ENCODE results near the gene KRT5.
A peak's percentile ranks its signal among the peaks of the same experiment; 100 is the strongest.
"Not testable (repeated sequence)": the region's sequence is repeated elsewhere in the genome, so short reads cannot be mapped to it uniquely, and the experiment has no call there.

Gene KRT5

DNA sequence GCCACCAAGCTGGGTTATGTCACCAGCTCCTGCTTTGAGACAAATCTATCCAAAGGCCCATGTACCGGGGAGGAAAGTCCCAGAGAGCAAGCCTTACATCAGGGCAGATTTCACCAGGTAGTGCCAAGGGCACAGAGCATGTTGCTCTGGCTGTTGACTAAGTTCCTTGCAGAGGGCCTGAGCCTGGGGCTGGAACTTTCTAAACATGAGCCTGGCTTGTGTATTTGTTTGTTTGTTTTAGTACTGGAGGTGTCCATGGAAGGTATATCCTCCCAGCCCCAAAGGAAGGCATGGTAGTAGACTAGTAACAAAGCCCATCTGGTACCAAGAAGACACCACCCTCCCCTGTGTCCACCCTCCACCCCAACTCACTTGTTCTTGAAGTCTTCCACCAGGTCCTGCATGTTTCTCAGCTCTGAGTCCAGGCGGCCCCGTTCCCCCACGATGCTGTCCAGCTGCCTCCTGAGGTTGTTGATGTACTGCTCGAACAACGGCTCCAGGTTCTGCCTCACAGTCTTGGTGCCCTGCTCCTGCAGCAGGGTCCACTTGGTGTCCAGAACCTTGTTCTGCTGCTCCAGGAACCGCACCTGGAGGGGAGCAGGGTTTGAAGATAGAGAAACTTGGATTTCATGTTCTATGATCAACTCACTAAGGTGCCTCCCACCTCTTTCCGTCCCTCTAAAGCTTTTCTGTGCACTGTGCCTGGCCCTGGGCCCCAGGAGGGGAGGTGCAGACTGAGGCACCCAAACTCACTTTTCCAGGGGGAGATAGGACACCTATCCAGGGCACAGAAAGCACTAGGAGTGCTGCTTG, 1.4 kb downstream of the KRT5 start:
- Mint-ChIP-seq H3K27me3 (no peaks in the 10 kb centered on the region), H3K4me3 (no peak overlapping the region), H3K9me3 (no peaks in the 10 kb centered on the region), H3K36me3 (ENCODE audit: low read depth) (no peaks in the 10 kb centered on the region), H3K27ac (no peak overlapping the region), H3K4me1 (no peaks in the 10 kb centered on the region)
- ATAC-seq: no peak
- no peak for DNase-seq

DNA sequence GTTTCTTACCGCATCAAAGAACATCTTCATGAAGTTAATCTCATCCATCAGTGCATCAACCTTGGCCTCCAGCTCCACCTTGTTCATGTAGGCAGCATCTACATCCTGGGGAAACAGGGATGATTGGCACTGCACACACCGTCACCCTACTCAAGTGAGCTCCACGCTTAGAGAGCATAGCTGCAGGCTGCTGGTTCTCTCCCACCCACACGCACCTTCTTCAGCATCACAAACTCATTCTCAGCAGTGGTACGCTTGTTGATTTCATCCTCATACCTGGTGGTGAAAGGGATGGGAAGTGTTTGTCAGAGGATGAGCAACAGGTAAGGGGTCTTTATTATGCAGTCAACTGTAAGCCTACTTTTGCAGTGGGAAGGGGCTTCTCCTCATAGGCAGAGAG, 2.3 kb downstream of the KRT5 start:
- no peak for DNase-seq
- Mint-ChIP-seq H3K9me3 (no peaks in the 10 kb centered on the region), H3K4me1 (no peaks in the 10 kb centered on the region), H3K27me3 (peaks cover 3% of the 10 kb centered on the region), H3K27ac (no peak overlapping the region), H3K4me3 (no peak overlapping the region), H3K36me3 (ENCODE audit: low read depth) (no peaks in the 10 kb centered on the region)
- ATAC-seq: no peak

DNA sequence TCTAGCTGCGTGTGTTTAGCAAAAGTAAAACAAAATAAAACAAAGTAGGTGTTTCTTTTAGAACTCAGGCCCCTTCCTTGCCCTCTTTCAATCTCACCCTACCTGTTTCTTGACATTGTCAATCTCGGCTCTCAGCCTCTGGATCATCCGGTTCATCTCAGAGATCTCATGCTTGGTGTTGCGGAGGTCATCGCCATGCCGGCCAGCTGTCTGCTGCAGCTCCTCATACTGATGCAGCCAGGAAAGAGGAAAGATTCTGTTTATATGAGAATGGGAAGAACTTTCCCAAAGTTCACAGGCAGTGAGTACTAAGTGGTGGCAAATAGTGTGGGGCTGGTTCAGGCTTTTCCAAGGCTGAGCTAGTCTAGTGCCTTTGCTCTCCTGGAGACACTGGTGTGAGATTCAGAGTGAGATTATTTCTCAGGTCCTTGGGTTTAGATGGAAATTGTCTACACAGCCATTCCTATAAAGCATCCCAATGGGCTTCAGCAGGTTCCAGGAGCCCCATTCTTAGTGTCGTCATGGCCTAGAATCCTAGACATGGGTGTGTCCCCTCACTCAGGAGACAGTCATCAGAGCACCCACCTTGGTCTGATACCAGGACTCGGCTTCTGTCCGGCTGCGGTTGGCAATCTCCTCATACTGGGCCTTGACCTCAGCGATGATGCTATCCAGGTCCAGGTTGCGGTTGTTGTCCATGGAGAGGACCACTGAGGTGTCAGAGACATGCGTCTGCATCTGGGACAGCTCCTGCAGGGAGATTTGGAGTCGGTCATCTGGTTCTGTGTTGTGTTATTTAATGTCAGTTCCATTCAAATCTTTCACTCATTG, 3.0 kb downstream of the KRT5 start:
- H3K36me3 Mint-ChIP-seq (ENCODE audit: low read depth): no peaks in the 10 kb centered on the region
- H3K9me3 Mint-ChIP-seq: no peaks in the 10 kb centered on the region
- H3K27me3 Mint-ChIP-seq: peaks cover 7% of the 10 kb centered on the region
- no peak for ATAC-seq
- H3K27ac Mint-ChIP-seq: no peak overlapping the region
- no peak overlapping the region for H3K4me3 Mint-ChIP-seq
- no peak for DNase-seq
- H3K4me1 Mint-ChIP-seq: no peaks in the 10 kb centered on the region

DNA sequence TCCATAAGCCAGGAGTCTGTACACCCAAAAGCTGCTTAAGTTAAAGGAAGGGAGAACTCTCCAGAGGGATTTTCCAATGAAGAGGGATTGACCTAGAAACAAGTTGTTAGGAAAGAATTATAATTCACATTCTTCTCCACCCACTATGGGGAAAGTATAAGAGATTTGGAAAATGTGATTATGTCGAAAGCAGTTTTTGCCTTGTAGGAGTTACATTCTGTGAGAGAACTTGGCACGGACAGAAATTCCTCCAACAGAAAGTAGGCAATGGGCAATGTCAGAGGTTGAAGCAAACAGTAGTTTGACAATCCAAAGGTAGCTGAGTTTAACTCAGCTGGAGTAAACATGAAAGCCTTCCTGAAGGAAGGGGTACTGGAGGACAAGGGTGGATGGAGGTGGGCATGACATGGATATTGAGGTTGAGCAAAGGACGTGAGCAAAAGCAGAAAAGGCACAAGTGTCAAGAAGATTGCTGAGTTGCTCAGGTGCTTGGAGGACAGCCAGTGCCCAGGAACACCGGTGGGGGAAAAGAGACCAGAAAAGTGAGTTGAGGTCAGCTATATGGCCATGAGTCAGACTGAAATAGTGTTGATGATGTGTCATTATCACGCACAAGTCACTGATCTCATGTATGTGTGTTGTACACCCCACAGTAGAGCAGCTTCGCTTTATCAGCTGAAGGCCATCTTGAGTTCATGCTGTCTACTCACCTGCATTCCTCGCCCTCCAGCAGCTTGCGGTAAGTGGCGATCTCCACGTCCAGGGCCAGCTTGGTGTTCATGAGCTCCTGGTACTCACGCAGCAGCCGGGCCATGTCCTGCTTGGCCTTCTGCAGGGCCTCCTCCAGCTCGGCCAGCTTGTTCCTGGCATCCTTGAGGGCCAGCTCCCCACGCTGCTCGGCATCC, 4.0 kb downstream of the KRT5 start:
- no peak overlapping the region for H3K4me3 Mint-ChIP-seq
- peaks cover 9% of the 10 kb centered on the region for H3K27me3 Mint-ChIP-seq
- no peak overlapping the region for H3K27ac Mint-ChIP-seq
- ATAC-seq (no peak), DNase-seq (no peak)
- H3K36me3 Mint-ChIP-seq (ENCODE audit: low read depth): no peaks in the 10 kb centered on the region
- no peaks in the 10 kb centered on the region for H3K4me1 Mint-ChIP-seq
- no peaks in the 10 kb centered on the region for H3K9me3 Mint-ChIP-seq

DNA sequence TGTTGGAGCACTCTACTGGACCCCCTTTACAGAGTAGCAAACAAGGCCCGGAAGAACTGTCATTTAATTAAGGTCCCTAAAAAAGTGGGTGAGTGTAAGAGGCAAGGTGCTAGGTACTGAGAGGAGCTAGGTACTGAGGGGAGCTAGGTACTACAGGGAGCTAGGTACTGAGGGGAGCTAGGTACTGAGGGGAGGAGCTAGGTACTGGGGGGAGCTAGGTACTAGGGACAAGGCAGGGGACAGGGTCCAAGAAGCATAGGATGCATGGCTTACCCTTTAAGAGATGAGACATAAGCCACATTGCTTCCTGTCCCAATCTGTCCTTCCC, 4.9 kb downstream of the KRT5 start:
- H3K27ac Mint-ChIP-seq: no peak overlapping the region

DNA sequence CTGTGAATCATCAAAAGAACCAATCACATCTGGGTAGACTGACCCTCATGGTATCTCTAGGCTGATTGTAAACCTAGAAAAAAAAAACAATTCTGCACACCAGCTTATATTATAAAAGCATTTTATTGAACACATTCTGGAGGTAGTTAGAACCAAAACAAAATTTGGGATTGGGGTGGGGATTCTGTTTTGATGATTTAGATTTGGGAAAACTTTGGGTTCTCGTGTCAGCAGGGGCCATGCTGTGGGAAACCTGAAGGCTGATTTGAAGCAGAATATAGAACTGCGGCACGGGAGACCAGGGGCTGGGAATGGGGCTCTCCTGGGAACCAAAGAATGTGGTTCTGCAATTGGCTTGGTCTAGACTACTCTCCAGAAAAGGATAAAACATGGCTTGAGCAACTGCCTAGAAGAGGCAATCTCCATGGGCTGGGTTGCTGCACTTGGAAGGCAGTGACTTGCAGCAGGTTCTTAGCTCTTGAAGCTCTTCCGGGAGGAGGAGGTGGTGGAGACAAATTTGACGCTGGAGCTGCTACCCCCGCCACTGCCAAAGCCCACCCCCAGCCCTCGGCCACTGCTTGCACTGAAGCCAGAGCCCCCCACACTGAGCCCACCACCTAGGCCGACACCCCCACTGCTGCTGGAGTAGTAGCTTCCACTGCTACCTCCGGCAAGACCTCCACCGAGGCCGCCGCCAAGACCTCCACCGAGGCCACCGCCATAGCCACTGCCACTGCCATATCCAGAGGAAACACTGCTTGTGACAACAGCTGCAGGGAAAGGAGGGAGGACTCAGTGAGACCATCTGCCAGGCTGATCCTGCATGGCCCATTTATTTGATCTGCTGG, 5.5 kb downstream of the KRT5 start:
- no peaks in the 10 kb centered on the region for H3K36me3 Mint-ChIP-seq (ENCODE audit: low read depth)
- H3K27me3 Mint-ChIP-seq: peaks cover 13% of the 10 kb centered on the region
- ATAC-seq: no peak
- no peak overlapping the region for H3K4me3 Mint-ChIP-seq
- no peaks in the 10 kb centered on the region for H3K9me3 Mint-ChIP-seq
- no peaks in the 10 kb centered on the region for H3K4me1 Mint-ChIP-seq
- no peak for DNase-seq
- H3K27ac Mint-ChIP-seq: no peak overlapping the region

More for the DNA sequence above, 4.9 kb downstream of the KRT5 start:
- Mint-ChIP-seq H3K27me3 (peaks cover 11% of the 10 kb centered on the region), H3K9me3 (no peaks in the 10 kb centered on the region), H3K4me3 (no peak overlapping the region), H3K36me3 (ENCODE audit: low read depth) (no peaks in the 10 kb centered on the region), H3K4me1 (no peaks in the 10 kb centered on the region)
- no peak for DNase-seq
- ATAC-seq: no peak

DNA sequence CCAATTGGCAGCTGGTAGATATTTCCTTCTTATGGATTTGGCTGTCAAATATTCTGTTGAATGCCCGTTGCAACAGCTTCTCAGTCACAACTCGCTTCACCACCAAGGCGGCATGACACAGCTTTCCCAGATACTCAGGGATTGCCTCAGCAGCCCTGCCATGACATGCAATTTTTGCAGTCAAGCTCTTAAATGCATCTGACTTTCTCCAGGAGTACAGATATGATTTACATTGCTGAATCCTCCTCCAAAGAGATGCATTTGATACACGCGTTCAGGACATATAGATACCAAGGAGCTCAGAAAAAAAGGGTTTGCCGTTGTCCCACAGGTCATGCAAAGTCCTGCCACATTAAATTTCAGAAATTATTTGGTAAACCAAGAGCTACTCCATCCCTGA, 6.5 kb downstream of the KRT5 start:
- DNase-seq: no peak
- H3K27me3 Mint-ChIP-seq: peaks cover 18% of the 10 kb centered on the region
- ATAC-seq: no peak
- H3K36me3 Mint-ChIP-seq (ENCODE audit: low read depth): no peaks in the 10 kb centered on the region
- H3K4me1 Mint-ChIP-seq: no peaks in the 10 kb centered on the region
- no peak overlapping the region for H3K27ac Mint-ChIP-seq
- no peaks in the 10 kb centered on the region for H3K9me3 Mint-ChIP-seq
- no peak overlapping the region for H3K4me3 Mint-ChIP-seq

DNA sequence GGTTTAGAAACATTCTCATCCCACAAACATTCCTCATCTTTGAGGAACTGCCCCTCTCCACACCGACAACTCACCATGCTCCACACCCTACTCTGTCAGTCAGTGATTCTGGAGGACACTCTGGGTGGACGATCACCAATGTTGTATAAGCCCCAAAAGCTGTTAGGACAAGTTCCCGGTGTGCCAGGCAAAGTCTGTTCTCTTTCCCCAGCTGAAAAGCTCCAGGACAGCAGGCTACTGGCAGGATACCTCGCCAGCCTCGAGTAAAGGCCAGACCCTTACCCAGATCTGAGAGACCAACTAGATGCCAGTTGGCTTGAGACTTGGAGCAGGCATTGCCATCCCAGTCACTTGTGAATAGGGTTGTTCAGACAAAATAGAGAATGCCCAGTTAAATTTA, 12.0 kb downstream of the KRT5 start:
- no peaks in the 10 kb centered on the region for H3K9me3 Mint-ChIP-seq
- no peaks in the 10 kb centered on the region for H3K4me1 Mint-ChIP-seq
- no peak overlapping the region for H3K4me3 Mint-ChIP-seq
- H3K27me3 Mint-ChIP-seq: peaks cover 42% of the 10 kb centered on the region
- ATAC-seq: no peak
- no peak overlapping the region for H3K27ac Mint-ChIP-seq
- no peak for DNase-seq
- no peaks in the 10 kb centered on the region for H3K36me3 Mint-ChIP-seq (ENCODE audit: low read depth)

DNA sequence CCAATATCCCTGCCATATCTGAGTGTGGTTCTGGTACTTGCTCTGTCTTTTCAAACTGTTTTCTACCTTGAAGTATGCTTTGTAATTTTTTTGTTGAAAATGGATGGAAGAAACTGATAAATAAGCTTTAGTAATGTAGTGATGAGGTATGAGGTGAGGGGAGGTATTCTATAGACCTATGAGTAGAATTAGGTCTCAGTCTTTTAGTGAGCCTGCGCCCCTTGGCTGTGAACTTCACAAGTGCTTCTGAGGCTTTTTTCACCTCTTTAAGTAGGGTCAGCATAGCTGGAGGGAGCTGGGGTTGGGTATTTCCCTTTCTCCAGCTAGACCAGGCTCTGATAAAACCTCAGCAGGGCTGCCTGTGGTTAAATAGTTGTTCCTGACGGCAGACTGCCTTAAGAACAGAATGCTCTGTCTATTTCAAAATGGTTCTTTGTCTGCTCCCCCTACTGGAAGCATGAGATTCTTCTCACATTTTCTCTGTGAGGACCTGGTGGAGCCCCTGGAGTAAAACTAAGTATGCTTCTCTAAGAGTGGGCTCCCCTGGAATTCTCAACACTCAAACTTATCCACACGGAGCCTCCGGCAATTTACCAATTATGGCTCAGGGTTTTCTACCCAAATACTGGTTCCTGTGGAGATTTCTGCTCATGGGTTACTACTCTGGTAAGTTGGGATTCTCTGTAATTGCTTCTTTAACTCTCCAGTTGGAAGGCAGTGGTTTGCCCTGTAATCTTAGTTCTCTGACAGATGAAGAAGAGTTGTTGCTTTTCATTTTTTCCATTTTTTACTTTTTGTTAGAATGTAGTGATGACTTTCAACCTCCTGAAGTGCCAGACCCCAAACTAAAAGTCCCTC, 13.1 kb downstream of the KRT5 start:
- Mint-ChIP-seq H3K36me3 (ENCODE audit: low read depth) (no peaks in the 10 kb centered on the region), H3K9me3 (no peaks in the 10 kb centered on the region), H3K4me1 (no peaks in the 10 kb centered on the region), H3K27ac (no peak overlapping the region), H3K4me3 (no peak overlapping the region), H3K27me3 (peaks cover 35% of the 10 kb centered on the region)
- ATAC-seq (peak; percentile 33), DNase-seq (no peak)

DNA sequence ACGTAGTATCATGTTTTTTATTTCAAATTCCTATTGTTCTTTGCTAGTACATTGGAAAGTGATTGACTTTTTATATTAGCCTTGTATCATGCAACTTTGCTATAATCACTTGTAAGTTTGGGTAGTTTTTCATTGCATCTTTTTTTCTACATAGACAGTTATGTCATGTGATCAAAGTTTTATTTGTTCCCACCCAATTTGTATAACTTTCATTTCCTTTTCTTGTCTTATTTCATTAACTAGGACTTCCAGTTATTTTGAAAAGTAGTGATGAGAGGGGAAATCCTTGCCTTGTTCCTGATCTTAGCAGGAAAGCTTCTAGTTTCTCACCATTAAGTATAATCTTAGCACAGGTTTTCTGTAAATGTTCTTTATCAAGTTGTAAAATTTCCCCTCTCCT, 17.3 kb downstream of the KRT5 start:
- no peaks in the 10 kb centered on the region for H3K4me1 Mint-ChIP-seq
- ATAC-seq (no peak), DNase-seq (no peak)
- no peak overlapping the region for H3K27ac Mint-ChIP-seq
- H3K4me3 Mint-ChIP-seq: no peak overlapping the region
- H3K27me3 Mint-ChIP-seq: peaks cover 19% of the 10 kb centered on the region
- no peaks in the 10 kb centered on the region for H3K9me3 Mint-ChIP-seq
- H3K36me3 Mint-ChIP-seq (ENCODE audit: low read depth): no peaks in the 10 kb centered on the region

DNA sequence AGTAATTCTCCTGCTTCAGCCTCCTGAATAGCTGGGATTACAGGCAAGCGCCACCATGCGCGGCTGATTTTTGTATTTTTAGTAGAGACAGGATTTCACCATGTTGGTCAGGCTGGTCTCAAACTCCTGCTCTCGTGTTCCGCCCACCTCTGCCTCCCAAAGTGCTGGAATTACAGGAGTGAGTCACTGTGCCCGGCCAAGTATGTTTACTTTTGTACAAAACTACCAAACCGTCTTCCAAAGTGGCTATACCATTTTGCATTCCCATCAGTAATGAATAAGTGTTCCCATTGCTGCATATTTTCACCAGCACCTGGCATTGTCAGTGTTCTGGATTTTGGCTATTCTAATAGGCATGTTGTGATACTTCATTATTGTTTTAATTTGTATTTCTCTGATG, 18.7 kb downstream of the KRT5 start:
- H3K27ac Mint-ChIP-seq: no peak overlapping the region
- H3K4me3 Mint-ChIP-seq: no peak overlapping the region
- no peak for DNase-seq
- no peaks in the 10 kb centered on the region for H3K9me3 Mint-ChIP-seq
- ATAC-seq: no peak
- H3K27me3 Mint-ChIP-seq: peaks cover 10% of the 10 kb centered on the region
- H3K36me3 Mint-ChIP-seq (ENCODE audit: low read depth): no peaks in the 10 kb centered on the region
- no peaks in the 10 kb centered on the region for H3K4me1 Mint-ChIP-seq

DNA sequence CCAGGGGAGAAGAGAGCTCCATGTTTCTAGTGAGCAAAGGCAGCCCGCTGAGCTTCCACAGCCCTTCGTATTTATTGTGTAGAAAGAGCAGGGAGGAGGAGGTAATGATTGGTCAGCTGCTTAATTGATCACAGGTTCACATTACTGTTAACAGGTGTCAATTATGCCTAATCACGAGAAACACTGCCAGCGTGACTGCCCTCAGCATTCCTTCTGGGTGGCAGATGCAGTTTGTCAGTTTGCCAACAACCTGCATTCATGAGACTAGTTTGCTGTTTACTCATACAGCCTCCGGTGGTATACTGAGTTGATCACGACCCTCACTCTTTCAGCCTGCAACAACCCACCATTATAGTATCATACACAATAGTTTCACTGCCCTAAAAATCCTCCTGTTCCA, 19.6 kb downstream of the KRT5 start:
- not testable (repeated sequence) for H3K9me3 Mint-ChIP-seq; ATAC-seq; DNase-seq; H3K4me3 Mint-ChIP-seq; H3K36me3 Mint-ChIP-seq (ENCODE audit: low read depth); H3K27me3 Mint-ChIP-seq; H3K27ac Mint-ChIP-seq; H3K4me1 Mint-ChIP-seq

DNA sequence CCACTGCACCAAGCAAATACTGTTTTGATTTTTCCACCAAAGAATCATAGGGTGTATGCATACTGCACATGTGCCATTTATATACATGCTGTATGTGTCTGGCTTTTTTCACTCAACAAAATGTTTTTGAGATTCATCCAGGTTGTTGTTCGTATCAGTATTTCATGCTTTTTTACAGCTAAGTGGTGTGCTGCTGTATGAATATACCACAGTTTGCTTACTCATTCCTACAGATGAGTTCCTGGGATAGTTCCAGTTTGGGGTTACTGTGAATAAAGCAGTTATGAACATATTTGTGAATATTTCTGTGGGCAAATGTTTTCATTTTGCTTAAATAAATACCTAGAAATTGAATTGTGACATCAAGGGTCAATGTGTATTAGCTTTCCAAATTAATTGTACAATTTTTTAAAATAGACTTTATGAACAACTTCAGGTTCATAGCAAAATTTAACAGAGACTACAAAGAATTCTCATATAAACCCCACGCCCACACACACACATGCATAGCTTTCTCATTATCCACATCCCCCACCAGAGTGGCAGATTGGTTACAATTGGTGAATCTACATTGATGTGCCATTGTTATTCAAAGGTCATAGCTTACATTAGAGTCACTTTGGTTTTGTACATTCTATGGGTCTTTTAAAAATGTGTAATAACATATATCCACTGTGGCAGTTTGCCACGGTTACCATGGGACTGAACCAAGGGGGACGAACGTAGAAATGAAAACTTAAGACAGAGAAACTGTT, 20.2 kb downstream of the KRT5 start:
- Mint-ChIP-seq H3K27ac (no peak overlapping the region), H3K27me3 (no peaks in the 10 kb centered on the region), H3K36me3 (ENCODE audit: low read depth) (no peaks in the 10 kb centered on the region), H3K4me1 (no peaks in the 10 kb centered on the region), H3K9me3 (no peaks in the 10 kb centered on the region), H3K4me3 (no peak overlapping the region)
- no peak for DNase-seq
- ATAC-seq: no peak

All from activated naive CD8-positive, alpha-beta T cell treated with anti-CD3 and anti-CD28 coated beads, Interleukin-2, amount 50 U/mL, for 24 hours (primary cell).